ENCODE results near the gene SPRR3.

- TF ChIP-seq, protein P1, sequence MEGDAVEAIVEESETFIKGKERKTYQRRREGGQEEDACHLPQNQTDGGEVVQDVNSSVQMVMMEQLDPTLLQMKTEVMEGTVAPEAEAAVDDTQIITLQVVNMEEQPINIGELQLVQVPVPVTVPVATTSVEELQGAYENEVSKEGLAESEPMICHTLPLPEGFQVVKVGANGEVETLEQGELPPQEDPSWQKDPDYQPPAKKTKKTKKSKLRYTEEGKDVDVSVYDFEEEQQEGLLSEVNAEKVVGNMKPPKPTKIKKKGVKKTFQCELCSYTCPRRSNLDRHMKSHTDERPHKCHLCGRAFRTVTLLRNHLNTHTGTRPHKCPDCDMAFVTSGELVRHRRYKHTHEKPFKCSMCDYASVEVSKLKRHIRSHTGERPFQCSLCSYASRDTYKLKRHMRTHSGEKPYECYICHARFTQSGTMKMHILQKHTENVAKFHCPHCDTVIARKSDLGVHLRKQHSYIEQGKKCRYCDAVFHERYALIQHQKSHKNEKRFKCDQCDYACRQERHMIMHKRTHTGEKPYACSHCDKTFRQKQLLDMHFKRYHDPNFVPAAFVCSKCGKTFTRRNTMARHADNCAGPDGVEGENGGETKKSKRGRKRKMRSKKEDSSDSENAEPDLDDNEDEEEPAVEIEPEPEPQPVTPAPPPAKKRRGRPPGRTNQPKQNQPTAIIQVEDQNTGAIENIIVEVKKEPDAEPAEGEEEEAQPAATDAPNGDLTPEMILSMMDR (IDR thresholded peaks at IDR 0.05; ENCODE audit: low read depth, low read length, missing input control), result no peak
- TF ChIP-seq JUND (IDR thresholded peaks at IDR 0.05), result no peak
- TF ChIP-seq YY1 (IDR thresholded peaks at IDR 0.05), result no peak
- no peak for TF ChIP-seq REST (IDR thresholded peaks at IDR 0.05)
These were observed 18.3 kb upstream of the SPRR3 start for GRCh38 chr1:152983234-152983633.
